IPS-NIHi7 (cell line): ENCODE results near the gene PLIN4.

Experiments used
- DNase-seq: peaks from one replicate; pipeline ENCODE4 v3.0.0; 2012; ENCODE audit warnings: mixed read lengths; ENCODE audit errors: extremely low spot score

Gene PLIN4

GRCh38 chr19:4492337-4493103 is 25.8 kb downstream of the PLIN4 start:
- no peak for DNase-seq

GRCh38 chr19:4491446-4491845 is 26.8 kb downstream of the PLIN4 start:
- no peak for DNase-seq

GRCh38 chr19:4488496-4488895 is 29.8 kb downstream of the PLIN4 start:
- no peak for DNase-seq

- no peak for DNase-seq
Observed at GRCh38 chr19:4487572-4487971, 30.7 kb downstream of the PLIN4 start.

- DNase-seq = no peak
Observed at GRCh38 chr19:4483385-4483784, 34.9 kb downstream of the PLIN4 start.

GRCh38 chr19:4482721-4483364 is 35.4 kb downstream of the PLIN4 start:
- DNase-seq = peak; percentile 14

GRCh38 chr19:4477034-4477801 is 41.1 kb downstream of the PLIN4 start:
- no peak for DNase-seq

- peak; percentile 97 for DNase-seq
Observed at GRCh38 chr19:4474514-4475022, 43.7 kb downstream of the PLIN4 start.

GRCh38 chr19:4473763-4474513 is 44.3 kb downstream of the PLIN4 start:
- DNase-seq = peak; percentile 16

- DNase-seq = no peak
Observed at GRCh38 chr19:4473011-4473762, 45.1 kb downstream of the PLIN4 start.

GRCh38 chr19:4472174-4472974 is 45.9 kb downstream of the PLIN4 start, which contains the start of gene HDGFL2:
Gene HDGFL2 (plus strand): TSS chr19:4472297. CDS start chr19:4472351, 54 bp downstream.
- DNase-seq = no peak

- peak; percentile 99 for DNase-seq
Observed at GRCh38 chr19:4471403-4472173, 46.7 kb downstream of the PLIN4 start.

- DNase-seq = no peak
Observed at GRCh38 chr19:4467835-4468234, 50.5 kb downstream of the PLIN4 start.

- DNase-seq = no peak
Observed at GRCh38 chr19:4464815-4465581, 53.3 kb downstream of the PLIN4 start.

- peak; percentile 97 for DNase-seq
Observed at GRCh38 chr19:4457654-4458395, 60.5 kb downstream of the PLIN4 start, which contains the start of gene UBXN6. Gene UBXN6 (minus strand): TSS chr19:4457794. CDS start chr19:4457697, 97 bp downstream.

- DNase-seq = peak; percentile 90
Observed at GRCh38 chr19:4456843-4457653, 61.2 kb downstream of the PLIN4 start.

GRCh38 chr19:4456476-4456842 is 61.8 kb downstream of the PLIN4 start:
- peak; percentile 22 for DNase-seq
